D721Med (cell line): ENCODE measurements around the gene ADAMTSL3.

Experiments used
- DNase-seq: peaks from one replicate; pipeline ENCODE4 v3.0.0; 2011; ENCODE audit warnings: low spot score; ENCODE audit not compliant: insufficient read length
- FAIRE-seq: peaks from 2 replicates; lab custom pipeline; 2011; peaks lifted over from hg19 to GRCh38; lab: Jason Lieb, UNC
- CTCF ChIP-seq: IDR thresholded peaks from 2 replicates; pipeline ENCODE4 v1.5.1; 2012; ENCODE audit warnings: mild to moderate bottlenecking, control low read depth; ENCODE audit not compliant: insufficient read depth; ENCODE audit errors: missing control alignments

ADAMTSL3 gene

GRCh38 chr15:83886321-83886720 is 232.4 kb downstream of the ADAMTSL3 start:
- DNase-seq (no peak), FAIRE-seq (no peak)
- TF ChIP-seq CTCF, result no peak

GRCh38 chr15:83887404-83887803 is 233.5 kb downstream of the ADAMTSL3 start:
- DNase-seq, result no peak
- FAIRE-seq, result no peak
- TF ChIP-seq CTCF, result no peak

GRCh38 chr15:83887961-83888360 is 234.0 kb downstream of the ADAMTSL3 start:
- DNase-seq (no peak), FAIRE-seq (no peak)
- TF ChIP-seq CTCF, result no peak

GRCh38 chr15:83889995-83890394 is 236.1 kb downstream of the ADAMTSL3 start:
- DNase-seq (no peak), FAIRE-seq (no peak)
- TF ChIP-seq CTCF, result no peak

GRCh38 chr15:83890587-83890986 is 236.7 kb downstream of the ADAMTSL3 start:
- TF ChIP-seq CTCF, result no peak
- DNase-seq, result no peak
- no peak for FAIRE-seq

GRCh38 chr15:83892498-83892897 is 238.6 kb downstream of the ADAMTSL3 start:
- no peak for FAIRE-seq
- no peak for DNase-seq
- TF ChIP-seq CTCF, result no peak

GRCh38 chr15:83893308-83893707 is 239.4 kb downstream of the ADAMTSL3 start:
- TF ChIP-seq CTCF, result no peak
- DNase-seq (no peak), FAIRE-seq (no peak)
